ENCODE results near the gene NCOA6.

- TF ChIP-seq CTCF (IDR thresholded peaks at IDR 0.05) (no peak), POLR2A (IDR thresholded peaks at IDR 0.05) (no peak)
These were observed 16.7 kb upstream of the NCOA6 start for GRCh38 chr20:34842143-34842542.
